ENCODE measurements around the gene RWDD2A.

RWDD2A gene

GRCh38 chr6:83199863-83200225 is 6.7 kb downstream of the RWDD2A start:
- Histone ChIP-seq H3K27me3 (ENCODE audit: control insufficient read depth, insufficient read depth, low read length) (no peaks in the 10 kb centered on the region), H3K27ac (ENCODE audit: low read length) (no peak overlapping the region), H3K9me3 (ENCODE audit: control insufficient read depth, low read depth, low read length) (no peaks in the 10 kb centered on the region), H3K36me3 (ENCODE audit: control insufficient read depth, low read depth, low read length) (peaks cover 6% of the 10 kb centered on the region), H3K4me1 (ENCODE audit: control insufficient read depth, low read depth, low read length) (no peaks in the 10 kb centered on the region), H3K9ac (ENCODE audit: low read length) (no peak overlapping the region), H3K4me3 (ENCODE audit: low read length) (no peak overlapping the region)

GRCh38 chr6:83202031-83202430 is 8.9 kb downstream of the RWDD2A start:
- Histone ChIP-seq H3K27me3 (ENCODE audit: control insufficient read depth, insufficient read depth, low read length) (no peaks in the 10 kb centered on the region), H3K27ac (ENCODE audit: low read length) (no peak overlapping the region), H3K4me3 (ENCODE audit: low read length) (no peak overlapping the region), H3K4me1 (ENCODE audit: control insufficient read depth, low read depth, low read length) (no peaks in the 10 kb centered on the region), H3K9me3 (ENCODE audit: control insufficient read depth, low read depth, low read length) (no peaks in the 10 kb centered on the region), H3K36me3 (ENCODE audit: control insufficient read depth, low read depth, low read length) (no peaks in the 10 kb centered on the region), H3K9ac (ENCODE audit: low read length) (no peak overlapping the region)

- Histone ChIP-seq H3K27me3 (ENCODE audit: control insufficient read depth, insufficient read depth, low read length) (no peaks in the 10 kb centered on the region), H3K9ac (ENCODE audit: low read length) (no peak overlapping the region), H3K4me1 (ENCODE audit: control insufficient read depth, low read depth, low read length) (no peaks in the 10 kb centered on the region), H3K27ac (ENCODE audit: low read length) (no peak overlapping the region), H3K4me3 (ENCODE audit: low read length) (no peak overlapping the region), H3K36me3 (ENCODE audit: control insufficient read depth, low read depth, low read length) (no peaks in the 10 kb centered on the region), H3K9me3 (ENCODE audit: control insufficient read depth, low read depth, low read length) (no peaks in the 10 kb centered on the region)
These were observed 22.2 kb downstream of the RWDD2A start for GRCh38 chr6:83215131-83216047.

- Histone ChIP-seq H3K36me3 (ENCODE audit: control insufficient read depth, low read depth, low read length) (no peaks in the 10 kb centered on the region), H3K4me3 (ENCODE audit: low read length) (no peak overlapping the region), H3K4me1 (ENCODE audit: control insufficient read depth, low read depth, low read length) (no peaks in the 10 kb centered on the region), H3K27ac (ENCODE audit: low read length) (no peak overlapping the region), H3K9me3 (ENCODE audit: control insufficient read depth, low read depth, low read length) (no peaks in the 10 kb centered on the region), H3K9ac (ENCODE audit: low read length) (no peak overlapping the region), H3K27me3 (ENCODE audit: control insufficient read depth, insufficient read depth, low read length) (no peaks in the 10 kb centered on the region)
These were observed 23.6 kb downstream of the RWDD2A start for GRCh38 chr6:83216806-83217205.

DNA sequence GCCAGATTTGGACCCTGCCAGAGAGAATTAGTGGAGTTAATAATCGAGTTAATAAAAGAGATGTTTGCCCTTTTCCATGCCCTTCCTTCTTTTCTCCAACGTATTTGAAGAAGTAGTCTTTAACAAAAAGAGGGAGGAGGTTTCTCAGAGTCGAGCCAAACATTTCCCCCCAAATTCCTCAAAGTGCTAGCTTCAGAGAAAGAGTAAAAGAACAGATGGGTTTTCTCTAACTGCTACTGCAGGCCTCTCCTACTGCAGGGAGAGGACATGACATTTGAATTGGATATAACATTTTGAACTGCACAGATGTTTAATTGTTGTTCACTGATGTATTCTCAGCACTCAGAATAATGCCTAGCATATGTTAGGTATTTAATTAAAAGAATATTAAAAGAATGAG is 25.5 kb downstream of the RWDD2A start:
- H3K27me3 ChIP-seq (ENCODE audit: control insufficient read depth, insufficient read depth, low read length), result no peaks in the 10 kb centered on the region
- no peak overlapping the region for H3K4me3 ChIP-seq (ENCODE audit: low read length)
- no peak overlapping the region for H3K9ac ChIP-seq (ENCODE audit: low read length)
- H3K36me3 ChIP-seq (ENCODE audit: control insufficient read depth, low read depth, low read length), result no peaks in the 10 kb centered on the region
- H3K27ac ChIP-seq (ENCODE audit: low read length), result no peak overlapping the region
- H3K9me3 ChIP-seq (ENCODE audit: control insufficient read depth, low read depth, low read length), result no peaks in the 10 kb centered on the region
- H3K4me1 ChIP-seq (ENCODE audit: control insufficient read depth, low read depth, low read length), result no peaks in the 10 kb centered on the region

GRCh38 chr6:83220121-83220520 is 27.0 kb downstream of the RWDD2A start:
- no peaks in the 10 kb centered on the region for H3K4me1 ChIP-seq (ENCODE audit: control insufficient read depth, low read depth, low read length)
- H3K36me3 ChIP-seq (ENCODE audit: control insufficient read depth, low read depth, low read length), result no peaks in the 10 kb centered on the region
- H3K27me3 ChIP-seq (ENCODE audit: control insufficient read depth, insufficient read depth, low read length), result no peaks in the 10 kb centered on the region
- no peaks in the 10 kb centered on the region for H3K9me3 ChIP-seq (ENCODE audit: control insufficient read depth, low read depth, low read length)
- no peak overlapping the region for H3K27ac ChIP-seq (ENCODE audit: low read length)
- H3K9ac ChIP-seq (ENCODE audit: low read length), result no peak overlapping the region
- no peak overlapping the region for H3K4me3 ChIP-seq (ENCODE audit: low read length)

- H3K27me3 ChIP-seq (ENCODE audit: control insufficient read depth, insufficient read depth, low read length), result no peaks in the 10 kb centered on the region
- no peaks in the 10 kb centered on the region for H3K4me1 ChIP-seq (ENCODE audit: control insufficient read depth, low read depth, low read length)
- H3K9ac ChIP-seq (ENCODE audit: low read length), result no peak overlapping the region
- H3K27ac ChIP-seq (ENCODE audit: low read length), result no peak overlapping the region
- H3K9me3 ChIP-seq (ENCODE audit: control insufficient read depth, low read depth, low read length), result no peaks in the 10 kb centered on the region
- no peak overlapping the region for H3K4me3 ChIP-seq (ENCODE audit: low read length)
- no peaks in the 10 kb centered on the region for H3K36me3 ChIP-seq (ENCODE audit: control insufficient read depth, low read depth, low read length)
These were observed 28.1 kb downstream of the RWDD2A start for GRCh38 chr6:83221276-83221675.

DNA sequence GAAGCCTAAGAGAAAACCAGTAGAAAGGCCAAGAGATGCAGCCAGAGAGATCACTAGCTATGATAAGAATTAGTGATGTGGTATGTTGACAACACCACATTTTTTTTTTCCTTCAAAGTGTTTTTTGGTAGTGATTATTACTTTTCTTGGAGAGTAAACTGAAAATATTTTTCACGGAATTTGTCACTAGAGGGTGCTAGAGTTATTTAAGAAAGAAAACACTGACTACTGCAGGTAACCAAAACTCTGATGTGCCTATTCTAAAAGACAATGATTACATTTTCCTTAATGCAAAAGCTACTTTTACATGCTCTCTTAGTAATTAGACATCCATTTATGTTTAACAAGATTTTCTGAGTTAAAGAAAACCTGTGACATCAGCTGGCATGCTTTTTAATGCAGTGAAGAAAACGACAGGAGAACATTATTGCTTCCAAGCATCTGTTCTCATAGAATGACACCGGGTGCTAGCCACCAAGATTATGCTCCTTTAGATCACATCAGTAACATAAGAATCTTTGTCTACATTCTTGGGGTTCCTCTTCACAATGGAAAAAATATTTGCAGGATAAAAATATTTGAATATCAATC is 28.8 kb downstream of the RWDD2A start:
- Histone ChIP-seq H3K27ac (ENCODE audit: low read length) (no peak overlapping the region), H3K27me3 (ENCODE audit: control insufficient read depth, insufficient read depth, low read length) (no peaks in the 10 kb centered on the region), H3K9ac (ENCODE audit: low read length) (no peak overlapping the region)

DNA sequence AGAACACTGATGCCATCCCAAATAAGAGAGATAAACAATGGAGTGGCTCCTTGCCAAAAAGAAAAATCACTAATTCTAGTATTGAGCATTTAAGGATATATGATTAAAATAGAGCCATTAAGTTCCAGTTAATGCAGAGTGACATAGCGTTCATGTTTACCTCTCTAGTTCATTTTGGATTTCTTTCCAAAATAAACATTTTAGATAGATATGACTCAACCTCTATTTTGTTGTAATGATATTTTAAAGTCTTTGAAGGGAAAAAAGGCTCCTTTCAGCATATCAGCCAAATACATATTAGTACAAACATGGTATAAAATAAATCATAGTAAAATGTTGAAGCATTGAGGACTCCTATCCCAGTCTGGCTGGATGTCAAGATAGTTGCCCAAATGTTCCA is 33.4 kb downstream of the RWDD2A start:
- no peaks in the 10 kb centered on the region for H3K9me3 ChIP-seq (ENCODE audit: control insufficient read depth, low read depth, low read length)
- H3K27me3 ChIP-seq (ENCODE audit: control insufficient read depth, insufficient read depth, low read length), result no peaks in the 10 kb centered on the region
- H3K27ac ChIP-seq (ENCODE audit: low read length), result no peak overlapping the region
- H3K4me1 ChIP-seq (ENCODE audit: control insufficient read depth, low read depth, low read length), result no peaks in the 10 kb centered on the region
- H3K4me3 ChIP-seq (ENCODE audit: low read length), result no peak overlapping the region
- no peaks in the 10 kb centered on the region for H3K36me3 ChIP-seq (ENCODE audit: control insufficient read depth, low read depth, low read length)
- no peak overlapping the region for H3K9ac ChIP-seq (ENCODE audit: low read length)

More for the DNA sequence above, 28.8 kb downstream of the RWDD2A start:
- no peaks in the 10 kb centered on the region for H3K36me3 ChIP-seq (ENCODE audit: control insufficient read depth, low read depth, low read length)
- no peaks in the 10 kb centered on the region for H3K9me3 ChIP-seq (ENCODE audit: control insufficient read depth, low read depth, low read length)
- H3K4me1 ChIP-seq (ENCODE audit: control insufficient read depth, low read depth, low read length), result no peaks in the 10 kb centered on the region
- H3K4me3 ChIP-seq (ENCODE audit: low read length), result no peak overlapping the region

DNA sequence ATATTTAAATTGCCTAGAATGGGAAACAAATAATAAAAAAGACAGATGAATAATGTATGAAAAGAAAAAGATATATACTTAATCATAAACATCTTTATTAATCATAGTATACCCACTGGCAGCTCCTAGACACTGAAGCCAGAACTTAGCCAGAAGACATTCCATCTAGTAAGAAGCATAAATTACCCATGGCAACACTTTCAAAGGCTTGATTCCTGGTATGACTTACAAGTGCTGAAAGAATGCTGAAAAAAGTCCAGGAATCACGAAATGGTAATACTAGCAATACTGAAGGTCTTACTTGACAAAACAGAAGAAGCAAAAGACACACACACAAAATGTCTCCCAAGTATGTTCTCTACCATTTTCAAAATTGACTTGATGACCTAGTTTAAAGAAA is 38.0 kb downstream of the RWDD2A start:
- Histone ChIP-seq H3K9me3 (ENCODE audit: control insufficient read depth, low read depth, low read length) (no peaks in the 10 kb centered on the region), H3K9ac (ENCODE audit: low read length) (no peak overlapping the region), H3K27me3 (ENCODE audit: control insufficient read depth, insufficient read depth, low read length) (no peaks in the 10 kb centered on the region), H3K4me1 (ENCODE audit: control insufficient read depth, low read depth, low read length) (no peaks in the 10 kb centered on the region), H3K36me3 (ENCODE audit: control insufficient read depth, low read depth, low read length) (no peaks in the 10 kb centered on the region), H3K4me3 (ENCODE audit: low read length) (no peak overlapping the region), H3K27ac (ENCODE audit: low read length) (no peak overlapping the region)

- H3K4me1 ChIP-seq (ENCODE audit: control insufficient read depth, low read depth, low read length), result no peaks in the 10 kb centered on the region
- no peak overlapping the region for H3K9ac ChIP-seq (ENCODE audit: low read length)
- no peak overlapping the region for H3K4me3 ChIP-seq (ENCODE audit: low read length)
- H3K9me3 ChIP-seq (ENCODE audit: control insufficient read depth, low read depth, low read length), result no peaks in the 10 kb centered on the region
- H3K27me3 ChIP-seq (ENCODE audit: control insufficient read depth, insufficient read depth, low read length), result no peaks in the 10 kb centered on the region
- no peak overlapping the region for H3K27ac ChIP-seq (ENCODE audit: low read length)
- no peaks in the 10 kb centered on the region for H3K36me3 ChIP-seq (ENCODE audit: control insufficient read depth, low read depth, low read length)
These were observed 54.3 kb downstream of the RWDD2A start for GRCh38 chr6:83247471-83247870.
